GM19043 (cell line): ENCODE data around the gene HSD11B1.
A peak's percentile ranks its signal among the peaks of the same experiment; 100 is the strongest.
"Not testable (repeated sequence)": the region's sequence is repeated elsewhere in the genome, so short reads cannot be mapped to it uniquely, and the experiment has no call there.

Experiments
- ATAC-seq: cut with Tn5 transposase; IDR thresholded peaks from one replicate; pipeline ENCODE4 v1.9.1; 2021; ENCODE audit warnings: low read depth; ENCODE audit not compliant: unreplicated experiment

The HSD11B1 gene

DNA sequence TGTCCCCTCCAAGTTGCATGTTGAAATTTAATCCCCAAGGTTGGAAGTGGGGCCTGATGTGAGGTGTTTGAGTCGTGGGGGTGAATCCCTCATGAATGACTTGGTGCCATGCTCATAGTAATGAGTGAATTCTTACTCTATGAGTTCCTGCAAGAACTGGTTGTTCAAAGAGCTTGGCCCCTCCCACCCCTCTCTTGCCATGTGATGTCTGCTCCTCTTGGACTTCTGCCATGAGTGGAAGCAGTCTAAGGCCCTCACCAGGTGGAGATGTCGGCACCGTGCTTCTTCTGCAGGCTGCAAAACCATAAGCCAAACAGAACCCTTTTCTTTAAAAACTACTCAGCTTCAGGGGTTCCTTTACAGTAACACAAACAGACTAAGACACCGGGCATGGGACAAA is 15.2 kb upstream of the HSD11B1 start:
- ATAC-seq: no peak

DNA sequence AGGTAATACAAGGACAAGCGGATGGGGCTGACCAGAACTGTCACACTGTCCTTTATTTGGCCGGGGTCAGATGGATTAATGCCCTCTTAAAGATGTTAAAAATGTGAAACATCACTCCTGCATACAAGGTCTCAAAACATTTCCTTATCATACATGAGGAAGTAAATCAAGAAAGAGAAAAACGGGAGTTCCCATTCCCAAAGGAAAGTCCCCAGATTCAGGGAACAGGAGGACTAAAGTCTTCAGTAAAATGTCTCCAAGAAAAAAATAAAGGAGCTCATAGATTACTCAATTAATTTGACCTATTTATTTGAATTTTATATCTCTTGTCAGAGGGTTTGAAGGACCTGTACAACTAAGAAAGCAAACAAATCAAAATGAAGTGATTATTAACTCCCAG is 13.4 kb upstream of the HSD11B1 start:
- ATAC-seq: no peak

DNA sequence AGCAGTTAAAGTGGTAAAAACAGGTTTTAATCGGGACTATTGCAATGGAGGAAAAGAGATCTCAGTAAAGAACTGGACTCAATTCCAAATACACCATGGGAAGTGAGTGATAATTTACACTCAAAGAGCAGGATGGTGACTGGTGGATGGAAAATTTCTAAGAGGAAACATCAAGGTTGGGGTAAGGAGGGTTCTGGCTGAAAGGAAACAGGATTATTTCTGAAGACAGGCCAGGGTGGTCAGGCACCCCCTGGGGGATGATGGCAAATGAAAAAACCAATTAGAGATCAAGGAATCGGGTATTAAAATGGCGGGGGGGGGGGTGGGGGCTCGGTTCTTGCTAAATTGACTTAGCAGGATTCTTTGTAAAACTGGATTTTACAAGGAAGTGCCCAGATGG is 12.3 kb upstream of the HSD11B1 start:
- no peak for ATAC-seq

DNA sequence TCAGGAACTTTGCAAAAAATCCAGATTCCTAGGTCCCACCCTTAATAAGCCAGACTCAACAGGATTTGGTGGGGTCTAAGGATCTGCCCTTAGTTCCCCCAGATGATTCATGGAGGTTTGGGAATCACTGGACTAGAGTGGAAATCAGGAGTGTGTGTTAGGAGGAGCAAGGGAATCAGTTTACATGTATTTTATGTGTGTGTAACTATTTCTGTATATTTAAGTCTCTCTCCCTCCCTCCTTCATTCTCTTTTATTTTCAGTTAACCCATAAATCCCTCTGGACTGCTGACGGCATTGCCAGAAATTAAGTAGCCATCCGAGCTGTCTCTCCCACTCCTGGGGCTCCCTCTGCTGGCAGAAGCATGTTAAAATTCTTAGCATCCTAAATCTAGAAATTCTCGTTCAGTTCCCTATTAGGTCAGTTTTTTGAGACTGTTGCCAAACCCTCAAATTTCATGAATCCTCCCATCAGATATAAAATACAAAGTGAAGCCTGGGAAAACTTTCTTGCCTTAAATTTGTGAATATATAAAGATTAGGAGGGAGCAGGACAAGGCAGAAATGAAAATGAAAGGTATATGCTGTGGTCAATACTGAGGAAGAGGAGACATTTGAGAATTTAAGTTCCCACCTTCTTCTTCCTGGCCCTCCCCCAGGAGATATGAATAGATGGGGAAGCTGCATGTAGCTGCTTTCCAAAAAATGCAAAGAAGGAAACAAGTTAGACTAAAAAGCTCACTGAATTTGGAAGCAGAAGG is 11.7 kb upstream of the HSD11B1 start:
- ATAC-seq: peak; percentile 59

DNA sequence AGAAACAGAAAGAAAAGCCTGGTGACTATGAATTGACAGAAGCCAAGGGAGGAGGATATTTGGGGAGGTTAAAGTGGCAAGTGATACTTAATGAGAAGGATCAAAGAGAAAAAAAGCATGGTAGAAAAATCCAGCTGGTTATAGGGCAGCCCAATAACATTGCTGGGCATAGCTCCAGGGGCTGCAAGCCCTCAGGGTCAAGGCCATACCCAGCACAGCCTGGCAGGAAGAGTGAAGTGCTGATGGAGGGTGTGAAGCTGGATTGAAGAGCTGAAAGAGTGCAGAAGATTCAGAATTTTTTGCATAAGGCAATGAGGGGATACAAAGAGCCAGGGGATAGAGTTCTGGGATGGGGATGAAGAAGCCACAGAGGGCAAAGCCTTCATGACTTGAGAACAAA is 8.0 kb upstream of the HSD11B1 start:
- ATAC-seq: no peak

DNA sequence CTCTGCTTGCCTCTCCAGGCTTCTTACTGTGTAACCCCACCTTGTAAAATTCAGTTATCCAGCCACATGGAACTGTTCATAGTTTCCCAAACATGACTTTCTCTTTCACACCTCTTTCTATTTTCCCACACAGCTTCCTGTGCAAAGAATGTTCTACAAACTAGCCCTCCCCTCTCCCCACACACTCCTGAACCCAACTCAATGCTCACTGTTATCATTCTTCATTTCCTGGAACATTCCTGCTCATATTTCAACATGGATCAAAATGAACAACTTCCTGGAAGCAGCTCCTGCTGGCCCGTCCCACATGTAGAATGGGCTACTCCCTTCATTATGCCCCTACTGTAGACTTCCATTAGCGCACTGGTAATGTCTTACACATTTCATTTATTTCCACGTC is 7.5 kb upstream of the HSD11B1 start:
- ATAC-seq: no peak

DNA sequence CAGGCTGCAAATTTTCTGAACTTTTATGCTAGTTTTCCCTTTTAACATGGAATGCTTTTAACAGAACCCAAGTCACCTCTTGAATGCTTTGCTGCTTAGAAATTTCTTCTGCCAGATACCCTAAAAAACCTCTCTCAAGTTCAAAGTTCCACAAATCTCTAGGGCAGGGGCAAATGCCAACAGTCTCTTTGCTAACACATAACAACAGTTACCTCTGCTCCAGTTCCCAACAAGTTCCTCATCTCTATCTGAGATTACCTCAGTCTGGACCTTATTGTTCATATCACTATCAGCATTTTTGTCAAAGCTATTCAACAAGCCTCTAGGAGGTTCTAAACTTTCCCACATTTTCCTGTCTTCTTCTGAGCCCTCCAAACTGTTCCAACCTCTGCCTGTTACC is 4.0 kb upstream of the HSD11B1 start:
- ATAC-seq: not testable (repeated sequence)

DNA sequence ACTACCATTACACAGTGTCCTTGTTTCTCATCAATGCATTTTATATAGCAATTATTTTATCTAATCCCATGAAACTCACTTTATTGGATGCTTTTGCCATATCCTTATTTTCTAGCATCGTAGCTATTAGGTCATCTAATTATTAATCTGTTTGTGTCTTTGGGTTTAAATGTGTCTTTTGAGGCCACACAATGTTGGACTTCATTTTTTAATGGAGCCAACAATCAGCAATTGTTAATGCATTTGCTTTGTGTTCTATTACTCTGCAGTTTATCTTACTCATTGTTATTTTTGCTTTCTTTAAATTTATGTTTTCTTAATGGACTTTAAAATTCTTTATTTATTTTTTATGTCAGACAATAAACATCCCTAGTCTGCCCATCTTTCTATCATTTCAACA is 1.8 kb upstream of the HSD11B1 start:
- no peak for ATAC-seq

DNA sequence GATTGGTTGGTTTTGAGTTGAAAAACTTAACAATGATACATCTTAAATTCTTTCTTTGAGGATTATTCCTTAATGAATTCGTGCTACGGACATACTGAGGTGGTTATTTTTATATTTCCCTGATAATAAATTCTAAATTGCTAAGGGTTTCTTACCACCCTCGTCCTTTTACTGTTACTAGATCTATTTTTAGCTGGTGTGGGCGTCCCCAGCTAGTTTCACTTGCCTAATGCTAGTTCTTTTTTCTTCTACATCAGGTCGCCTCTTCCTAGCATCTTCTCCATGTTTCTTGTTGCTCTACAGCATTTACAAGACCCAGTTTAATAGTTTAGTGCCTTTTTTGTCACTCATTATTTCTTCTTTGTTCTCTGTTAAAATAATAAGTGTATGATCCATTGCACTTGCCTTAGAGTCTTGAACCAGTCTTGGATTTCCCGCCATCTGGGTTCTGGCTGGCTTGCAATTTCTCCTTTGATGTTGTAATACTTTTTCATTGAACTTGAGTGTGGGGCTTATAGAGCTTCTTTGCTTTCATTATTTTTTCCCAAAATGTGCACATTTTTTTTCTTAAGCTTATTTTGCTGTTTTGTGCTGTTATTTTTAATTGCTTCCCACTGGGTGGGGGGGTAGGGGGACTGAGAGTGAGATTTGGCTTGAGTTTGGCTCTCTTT is 677 bp upstream of the HSD11B1 start:
- no peak for ATAC-seq

DNA sequence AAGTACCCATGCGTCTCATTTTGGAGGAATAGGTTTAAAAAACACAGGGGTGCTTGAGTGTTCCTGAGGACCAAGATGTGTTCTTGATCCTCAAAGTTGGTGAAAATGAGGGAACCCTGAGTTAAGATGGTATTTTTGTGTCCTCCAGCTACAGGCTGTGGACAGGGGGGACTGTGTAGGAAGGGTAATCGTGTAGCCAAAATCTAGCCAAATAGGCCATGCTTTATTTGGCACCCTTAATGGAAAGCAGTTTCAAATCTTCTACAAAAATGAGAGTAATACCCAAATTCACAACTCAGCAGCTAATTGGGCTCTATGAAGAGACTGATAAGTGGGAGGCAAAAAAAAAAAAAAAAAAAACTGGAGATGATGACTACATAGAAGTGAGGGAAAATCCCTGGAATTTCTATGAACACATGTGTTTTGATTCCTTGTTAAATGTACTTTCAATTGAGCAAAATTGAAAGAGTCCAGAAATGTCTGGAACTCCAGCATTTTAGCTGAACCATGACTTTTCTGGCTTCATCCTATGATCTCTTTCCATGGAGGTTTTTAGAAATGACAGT is 470 bp downstream of the HSD11B1 start:
- no peak for ATAC-seq

DNA sequence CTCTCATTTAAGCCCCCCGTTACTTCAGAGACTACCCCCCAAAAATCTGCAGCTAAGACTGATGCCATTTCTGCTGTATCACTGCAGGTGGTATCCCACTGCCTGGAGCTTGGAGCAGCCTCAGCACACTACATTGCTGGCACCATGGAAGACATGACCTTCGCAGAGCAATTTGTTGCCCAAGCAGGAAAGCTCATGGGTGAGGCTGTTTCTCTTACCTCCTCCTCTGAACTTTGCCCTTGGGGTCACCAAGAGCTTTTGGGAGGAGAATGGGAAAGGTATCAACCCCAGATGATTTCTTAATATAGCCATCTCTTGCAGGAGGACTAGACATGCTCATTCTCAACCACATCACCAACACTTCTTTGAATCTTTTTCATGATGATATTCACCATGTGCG is 2.0 kb downstream of the HSD11B1 start:
- ATAC-seq: no peak

DNA sequence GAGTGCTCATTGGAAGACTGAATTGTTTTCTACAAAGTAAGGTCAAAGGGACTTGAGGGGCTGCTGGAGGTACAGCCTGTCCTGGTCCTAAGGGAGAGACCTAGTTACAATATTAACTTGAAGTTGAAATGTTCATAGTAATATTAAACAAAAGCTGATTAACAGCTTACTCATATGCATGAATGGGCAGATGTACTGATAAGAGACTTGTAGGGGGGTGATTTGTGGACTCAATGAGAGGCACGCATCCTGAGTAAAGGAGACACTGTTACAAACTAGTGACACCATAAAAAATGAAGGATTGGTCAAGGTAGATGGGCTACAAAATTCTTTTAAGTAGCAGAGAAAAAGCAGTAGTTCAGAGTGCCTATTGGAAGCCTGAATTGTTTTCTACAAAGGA is 2.7 kb downstream of the HSD11B1 start:
- ATAC-seq: no peak

DNA sequence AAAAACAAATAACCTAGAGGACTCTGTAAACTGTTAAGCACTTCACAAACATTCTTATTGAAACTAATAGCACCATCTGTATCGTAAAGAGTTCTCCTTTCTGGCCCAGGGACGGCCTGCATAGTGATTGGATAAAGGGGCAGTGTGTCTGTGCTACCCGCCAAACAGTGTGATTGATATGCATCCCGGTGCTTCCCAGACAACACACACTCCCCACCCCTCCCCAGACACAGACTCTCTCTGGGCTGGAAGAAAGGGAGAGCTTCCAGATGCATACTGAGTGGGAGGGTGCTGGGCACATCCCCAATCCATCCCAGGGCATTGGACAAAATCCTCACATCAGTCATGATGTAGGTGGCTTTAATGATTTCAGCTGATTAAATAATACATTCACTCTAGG is 3.7 kb downstream of the HSD11B1 start:
- ATAC-seq: no peak

DNA sequence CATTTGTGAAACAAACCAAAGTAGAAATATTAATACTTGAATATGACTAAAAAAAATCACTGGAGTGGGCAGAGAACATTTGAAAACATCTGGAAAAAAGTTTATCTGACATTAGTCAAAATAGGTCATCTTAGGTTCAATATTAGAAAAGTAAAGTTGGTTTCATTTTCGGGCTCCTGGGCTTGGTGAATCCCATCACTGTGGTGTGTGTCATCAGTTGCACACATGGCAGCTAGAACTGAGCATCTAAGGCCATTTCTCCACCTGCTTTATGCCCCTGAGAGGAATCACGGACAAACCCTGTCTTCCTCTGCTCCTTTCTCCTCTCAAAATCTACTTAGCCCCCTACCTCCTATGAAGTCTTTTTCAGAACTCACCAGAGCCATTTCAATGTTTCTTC is 5.4 kb downstream of the HSD11B1 start:
- no peak for ATAC-seq

DNA sequence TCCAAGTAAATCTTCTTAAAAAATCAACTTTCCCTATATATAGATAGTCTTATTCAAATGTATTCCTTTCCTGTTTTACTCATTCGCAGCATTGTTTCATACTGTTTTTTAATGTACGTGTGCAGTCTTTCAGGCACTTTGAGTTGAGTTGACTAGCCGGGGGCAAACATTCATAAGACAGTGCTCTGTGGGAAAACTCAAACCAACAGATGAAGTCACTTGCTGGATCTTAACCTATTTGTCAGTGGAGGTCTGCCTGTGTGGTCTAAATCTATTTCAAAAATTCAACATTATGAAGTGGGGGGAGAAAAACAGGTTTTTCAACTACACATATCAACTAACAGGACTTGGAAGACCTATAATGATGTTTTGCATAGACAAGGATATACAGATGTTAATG is 6.2 kb downstream of the HSD11B1 start:
- no peak for ATAC-seq

DNA sequence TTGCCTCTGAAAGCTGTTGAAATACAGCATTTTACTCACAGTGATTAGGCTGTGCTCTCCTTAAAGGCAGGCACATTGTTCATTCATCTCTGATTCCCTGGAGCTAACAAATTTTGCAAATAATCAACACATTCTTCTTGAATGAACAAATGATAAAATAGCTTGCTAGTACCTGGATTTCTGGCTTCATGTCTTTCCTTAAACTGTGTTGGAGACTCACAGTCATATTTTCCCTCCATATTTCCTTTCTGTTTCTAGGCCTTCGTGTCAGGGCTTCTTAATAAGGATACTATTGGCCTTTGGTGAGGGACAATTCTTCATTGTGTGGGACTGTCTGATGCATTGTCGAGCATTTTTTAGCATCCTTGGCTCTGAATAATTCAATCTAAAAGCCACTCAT is 9.7 kb downstream of the HSD11B1 start:
- ATAC-seq: no peak

DNA sequence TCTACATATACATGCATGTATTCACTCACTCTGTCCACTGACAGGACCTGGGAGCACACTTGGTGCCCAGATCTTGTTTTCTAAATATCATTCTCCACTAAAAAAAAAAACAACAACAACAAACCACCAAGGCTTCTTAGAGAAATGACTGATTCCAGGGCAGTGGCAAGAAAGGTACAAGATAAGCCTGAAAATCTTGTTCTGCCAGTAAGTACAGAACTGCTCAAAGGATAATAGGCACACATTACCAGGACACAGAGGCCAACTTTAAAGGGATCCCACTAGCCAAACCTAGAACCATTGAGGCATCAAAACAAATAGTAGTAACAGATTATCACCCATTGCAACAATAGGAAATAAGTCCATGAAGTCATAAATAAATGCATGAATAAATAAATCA is 10.7 kb downstream of the HSD11B1 start:
- ATAC-seq: no peak

DNA sequence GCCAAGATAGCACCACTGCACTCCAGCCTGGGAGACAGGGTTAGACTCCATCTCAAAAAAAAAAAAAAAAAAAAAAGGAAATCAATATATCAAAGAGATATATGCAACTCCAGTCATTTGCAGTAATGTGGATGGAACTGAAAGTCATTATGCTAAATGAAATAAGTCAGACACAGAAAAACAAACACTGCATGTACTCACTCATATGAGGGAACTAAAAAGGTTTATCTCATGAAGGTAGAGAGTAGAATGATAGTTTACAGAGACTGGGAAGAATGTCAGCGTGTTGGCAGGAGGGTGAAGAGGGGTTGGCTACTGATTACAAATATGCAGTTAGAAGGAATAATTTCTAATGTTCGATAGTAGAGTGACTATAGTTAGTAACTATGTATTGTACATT is 13.2 kb downstream of the HSD11B1 start:
- ATAC-seq: no peak

DNA sequence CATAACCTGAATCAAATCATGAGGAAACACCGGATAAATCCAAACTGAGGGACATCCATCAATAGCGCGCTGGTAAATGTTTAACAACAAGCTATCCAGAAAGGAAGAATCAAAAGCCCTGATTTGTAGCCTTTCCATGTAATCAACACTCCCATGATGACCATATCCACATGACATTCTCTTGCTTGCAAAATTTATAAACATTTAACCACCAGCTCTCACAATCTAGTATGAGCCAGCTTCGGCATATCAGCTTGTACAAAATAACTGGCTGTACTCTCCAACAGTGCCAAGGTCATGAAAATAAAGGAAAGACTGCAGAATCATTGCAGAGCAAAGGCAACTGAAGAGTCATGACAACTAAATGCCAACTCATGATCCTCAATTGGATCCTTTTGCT is 15.7 kb downstream of the HSD11B1 start:
- no peak for ATAC-seq

DNA sequence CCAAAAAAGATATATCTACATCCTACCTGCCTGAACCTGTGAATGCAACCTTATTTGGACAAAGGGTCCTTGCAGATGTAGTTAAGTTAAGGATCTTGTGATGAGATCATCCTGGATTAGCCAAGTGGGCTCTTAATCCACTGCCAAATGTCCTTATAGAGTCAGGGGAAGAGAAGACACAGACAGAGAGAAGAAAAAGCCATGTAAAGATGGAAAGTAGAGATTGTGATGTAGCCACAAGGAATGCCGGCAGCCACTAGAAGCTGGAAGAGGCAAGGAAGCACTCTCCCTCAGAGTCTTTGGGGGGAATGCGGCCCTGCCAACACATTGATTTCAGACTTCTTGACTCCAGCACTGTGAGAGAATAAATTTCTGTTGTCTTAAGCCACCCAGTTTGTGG is 16.2 kb downstream of the HSD11B1 start:
- ATAC-seq: no peak

DNA sequence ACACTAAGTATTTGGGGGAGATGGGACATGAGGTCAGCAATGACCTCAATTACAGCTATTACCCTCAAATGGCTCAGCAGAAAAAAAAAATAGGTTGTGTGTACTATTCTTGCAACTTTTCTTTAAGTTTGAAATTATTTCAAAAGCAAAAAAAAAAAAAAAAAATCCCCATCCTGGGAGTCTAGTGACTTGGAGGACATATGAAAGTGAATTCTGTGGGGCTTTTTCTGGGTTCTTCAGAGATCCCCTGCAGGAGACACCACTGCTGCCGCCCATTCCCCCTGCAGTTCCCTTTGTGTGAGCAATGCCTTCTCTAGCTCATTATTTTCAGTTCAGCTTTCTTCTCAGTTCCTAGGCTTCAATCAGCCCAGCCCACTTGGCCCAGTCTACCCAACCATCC is 16.7 kb downstream of the HSD11B1 start:
- no peak for ATAC-seq

DNA sequence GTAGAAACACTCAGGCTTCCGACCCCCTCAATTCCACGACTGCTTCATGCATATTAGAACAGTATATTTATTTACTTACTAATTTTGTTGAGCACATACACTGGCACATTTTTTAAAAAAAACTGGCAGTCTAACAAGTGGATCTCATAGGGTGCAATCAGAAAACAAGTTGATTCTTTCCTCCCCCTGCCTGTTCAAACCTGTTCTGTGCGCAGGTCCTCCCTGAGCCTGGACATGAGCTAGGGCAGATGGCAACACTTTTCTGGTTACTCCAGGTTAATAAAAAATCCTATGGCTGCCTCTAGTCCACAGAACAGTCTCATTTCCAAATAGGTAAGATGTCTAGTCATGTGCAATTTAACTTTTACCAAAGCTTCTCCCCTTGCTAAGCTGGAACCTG is 18.6 kb downstream of the HSD11B1 start:
- no peak for ATAC-seq
